ENCODE results near the gene DBN1. TPM values are rescaled to one million over a fixed set of nuclear protein-coding genes. Genes with fewer than 3 reads are reported as not detected.

The DBN1 gene
- total and polyA plus RNA-seq, 2 donors (not counting 3 experiments of a cell fraction or from before 2014, with no cell fraction given) = 198 to 336 TPM

DNA sequence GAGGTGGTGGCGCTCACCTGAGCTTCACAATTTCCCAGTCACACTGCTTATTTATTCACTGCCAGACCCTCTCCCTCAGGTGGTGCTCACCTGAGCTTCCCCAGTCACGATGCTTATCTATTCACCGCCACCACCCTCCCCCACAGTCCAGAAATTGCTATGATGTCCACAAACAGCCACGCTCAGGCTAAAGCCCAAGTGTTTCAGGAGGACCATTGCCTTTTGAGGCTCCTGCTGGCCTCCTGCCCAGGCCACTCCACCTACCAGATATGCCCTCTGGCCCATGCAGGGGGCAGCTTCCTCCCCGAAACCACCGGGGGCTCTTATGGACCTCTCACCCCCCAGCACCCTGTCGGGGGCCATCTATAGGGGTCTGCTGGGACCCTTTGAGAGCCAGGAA, 19.4 kb upstream of the DBN1 start:
- CTCF ChIA-PET = interaction anchor here (0.7 to 5.3 kb wide), 9 partner anchors 9 to 88 kb away, joined by 3 to 58 read pairs (median 4); partner anchors contain the start of gene DDX41
- Histone ChIP-seq H3K9me1 (replicated peaks; ENCODE audit: control insufficient read depth, extremely low read depth, insufficient read depth, low read length) (no peaks in the 10 kb centered on the region), H3K9me3 (replicated peaks; ENCODE audit: control insufficient read depth, insufficient read depth, low read length) (no peaks in the 10 kb centered on the region), H3K27me3 (ENCODE audit: control insufficient read depth in 2 of 2, insufficient read depth in 2 of 2, low read length in 2 of 2) (no peaks in the 10 kb centered on the region), H3K79me2 (ENCODE audit: control insufficient read depth, insufficient read depth, low read length) (peaks cover 46% of the 10 kb centered on the region), H3K9ac (replicated peaks; ENCODE audit: extremely low read depth, insufficient read depth, low read length) (peak overlapping the region; percentile 93), H2AFZ (ENCODE audit: low read depth, low read length) (no peak overlapping the region), H3K4me3 (replicated peaks in 1 of 3; ENCODE audit: insufficient read depth in 1 of 3, low read depth in 1 of 3, low read length in 3 of 3) (no peak overlapping the region), H4K20me1 (replicated peaks; ENCODE audit: control insufficient read depth, extremely low read depth, insufficient read depth, low read length) (no peaks in the 10 kb centered on the region), H3K4me1 (ENCODE audit: control insufficient read depth, extremely low read depth, insufficient read depth, low read length) (peaks cover 50% of the 10 kb centered on the region), H3K27ac (ENCODE audit: insufficient read depth, low read depth, low read length) (peak overlapping the region; percentile 93), H3K4me2 (ENCODE audit: insufficient read depth, low read length) (no peak overlapping the region), H3K36me3 (ENCODE audit: control insufficient read depth in 2 of 2, extremely low read depth in 1 of 2, insufficient read depth in 2 of 2, low read length in 2 of 2) (peaks cover 16 to 30% of the 10 kb centered on the region in 2 experiments)
- DNase-seq (ENCODE audit: low read depth, low spot score) = no peak
- TF ChIP-seq FOS (IDR thresholded peaks at IDR 0.05; ENCODE audit: borderline replicate concordance, insufficient read depth, low read length) = no peak
- peak; percentile 3 for TF ChIP-seq POLR2A (IDR thresholded peaks at IDR 0.05; ENCODE audit: low read depth, low read length)
- TF ChIP-seq GATA2 (IDR thresholded peaks at IDR 0.05; ENCODE audit: insufficient read depth, insufficient read length, low read depth, low read length) = no peak
- no peak for TF ChIP-seq MYC (IDR thresholded peaks at IDR 0.05; ENCODE audit: low read depth, low read length)
- no TSS peak for BruUV-seq (replicated peaks)
- dilution Hi-C loops (cut with MboI; ENCODE audit: extremely low pct_ligation_motif_present, low sequenced_read_pairs) (no loop called here), intact Hi-C loops (cut with micrococcal nuclease) (loop anchor here (10.0 kb wide), 2 partner anchors 622 to 958 kb away; partner anchors contain the start of genes N4BP3 and RNF44)
- POLR2A ChIA-PET = interaction anchor here (1.4 to 1.8 kb wide), 2 partner anchors 14 to 16 kb away, joined by 3 to 10 read pairs; no protein-coding TSS in a partner anchor
- no peak for FAIRE-seq

DNA sequence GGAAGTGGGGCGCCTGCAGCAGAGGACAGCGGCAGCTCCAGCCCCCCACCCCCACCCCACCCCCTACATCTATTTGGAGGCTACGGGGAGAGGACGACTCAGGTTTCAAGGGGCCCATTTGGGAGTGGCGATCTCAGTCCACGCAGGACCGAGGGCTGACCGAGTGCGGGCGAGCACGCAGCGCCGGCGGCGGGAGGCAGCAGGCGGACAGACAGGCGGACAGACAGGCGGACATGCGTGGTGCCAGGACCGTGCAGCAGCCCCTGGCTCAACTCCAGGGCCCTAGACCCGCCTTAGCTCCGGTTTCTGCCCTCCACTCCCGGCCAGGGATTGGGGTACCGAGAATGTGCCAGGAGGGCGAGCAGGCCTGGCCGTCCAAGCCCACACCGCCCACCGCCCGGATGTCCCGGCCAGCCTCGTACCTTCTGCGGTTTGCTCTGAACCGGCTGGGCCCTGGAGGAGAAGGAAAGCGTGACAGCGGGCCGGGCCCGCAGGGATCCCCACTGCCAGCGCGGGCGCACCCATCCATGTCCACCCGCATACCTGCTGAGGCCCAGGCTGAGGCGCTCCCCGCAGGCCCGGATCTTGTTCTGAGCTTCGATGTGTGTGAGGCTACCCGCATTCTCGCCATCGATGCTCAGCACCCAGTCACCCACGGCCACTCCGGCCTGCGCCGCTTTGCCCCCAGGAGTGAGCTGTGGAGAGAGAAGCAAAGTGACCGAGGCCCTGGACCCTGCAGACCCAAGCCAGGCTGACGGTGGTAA, 18.7 kb upstream of the DBN1 start:
- Histone ChIP-seq H3K9me3 (replicated peaks; ENCODE audit: control insufficient read depth, insufficient read depth, low read length) (no peaks in the 10 kb centered on the region), H3K9ac (replicated peaks; ENCODE audit: extremely low read depth, insufficient read depth, low read length) (no peak overlapping the region), H4K20me1 (replicated peaks; ENCODE audit: control insufficient read depth, extremely low read depth, insufficient read depth, low read length) (no peaks in the 10 kb centered on the region), H3K4me1 (ENCODE audit: control insufficient read depth, extremely low read depth, insufficient read depth, low read length) (peaks cover 50% of the 10 kb centered on the region), H2AFZ (ENCODE audit: low read depth, low read length) (no peak overlapping the region), H3K4me2 (ENCODE audit: insufficient read depth, low read length) (no peak overlapping the region), H3K4me3 (replicated peaks in 1 of 3; ENCODE audit: insufficient read depth in 1 of 3, low read depth in 1 of 3, low read length in 3 of 3) (no peak overlapping the region), H3K27me3 (ENCODE audit: control insufficient read depth in 2 of 2, insufficient read depth in 2 of 2, low read length in 2 of 2) (no peaks in the 10 kb centered on the region), H3K27ac (ENCODE audit: insufficient read depth, low read depth, low read length) (peak overlapping the region; percentile 93), H3K36me3 (ENCODE audit: control insufficient read depth in 2 of 2, extremely low read depth in 1 of 2, insufficient read depth in 2 of 2, low read length in 2 of 2) (peaks cover 22 to 37% of the 10 kb centered on the region in 2 experiments), H3K9me1 (replicated peaks; ENCODE audit: control insufficient read depth, extremely low read depth, insufficient read depth, low read length) (no peaks in the 10 kb centered on the region), H3K79me2 (ENCODE audit: control insufficient read depth, insufficient read depth, low read length) (peaks cover 48% of the 10 kb centered on the region)
- TF ChIP-seq GATA2 (IDR thresholded peaks at IDR 0.05; ENCODE audit: insufficient read depth, insufficient read length, low read depth, low read length) = no peak
- TF ChIP-seq, protein P1, sequence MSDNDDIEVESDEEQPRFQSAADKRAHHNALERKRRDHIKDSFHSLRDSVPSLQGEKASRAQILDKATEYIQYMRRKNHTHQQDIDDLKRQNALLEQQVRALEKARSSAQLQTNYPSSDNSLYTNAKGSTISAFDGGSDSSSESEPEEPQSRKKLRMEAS (IDR thresholded peaks at IDR 0.05; ENCODE audit: insufficient read depth, insufficient read length) = no peak
- TF ChIP-seq POLR2A (IDR thresholded peaks at IDR 0.05; ENCODE audit: low read depth, low read length) = no peak
- TF ChIP-seq, protein P2, sequence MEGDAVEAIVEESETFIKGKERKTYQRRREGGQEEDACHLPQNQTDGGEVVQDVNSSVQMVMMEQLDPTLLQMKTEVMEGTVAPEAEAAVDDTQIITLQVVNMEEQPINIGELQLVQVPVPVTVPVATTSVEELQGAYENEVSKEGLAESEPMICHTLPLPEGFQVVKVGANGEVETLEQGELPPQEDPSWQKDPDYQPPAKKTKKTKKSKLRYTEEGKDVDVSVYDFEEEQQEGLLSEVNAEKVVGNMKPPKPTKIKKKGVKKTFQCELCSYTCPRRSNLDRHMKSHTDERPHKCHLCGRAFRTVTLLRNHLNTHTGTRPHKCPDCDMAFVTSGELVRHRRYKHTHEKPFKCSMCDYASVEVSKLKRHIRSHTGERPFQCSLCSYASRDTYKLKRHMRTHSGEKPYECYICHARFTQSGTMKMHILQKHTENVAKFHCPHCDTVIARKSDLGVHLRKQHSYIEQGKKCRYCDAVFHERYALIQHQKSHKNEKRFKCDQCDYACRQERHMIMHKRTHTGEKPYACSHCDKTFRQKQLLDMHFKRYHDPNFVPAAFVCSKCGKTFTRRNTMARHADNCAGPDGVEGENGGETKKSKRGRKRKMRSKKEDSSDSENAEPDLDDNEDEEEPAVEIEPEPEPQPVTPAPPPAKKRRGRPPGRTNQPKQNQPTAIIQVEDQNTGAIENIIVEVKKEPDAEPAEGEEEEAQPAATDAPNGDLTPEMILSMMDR (IDR thresholded peaks at IDR 0.05; ENCODE audit: extremely low read depth in 1 of 2, insufficient read depth in 1 of 2, low read depth in 1 of 2, low read length in 2 of 2) = no peak
- TF ChIP-seq JUN (IDR thresholded peaks at IDR 0.05; ENCODE audit: borderline replicate concordance, insufficient read depth, insufficient read length, low read depth) = no peak
- no peak for TF ChIP-seq EZH2 (IDR thresholded peaks at IDR 0.05; ENCODE audit: borderline replicate concordance, low read depth, low read length, severe bottlenecking)
- no peak for TF ChIP-seq MYC (IDR thresholded peaks at IDR 0.05; ENCODE audit: low read depth, low read length)
- TF ChIP-seq POLR2AphosphoS5 (IDR thresholded peaks at IDR 0.05; ENCODE audit: insufficient read depth, low read depth, low read length) = no peak
- TF ChIP-seq FOS (IDR thresholded peaks at IDR 0.05; ENCODE audit: borderline replicate concordance, insufficient read depth, low read length) = no peak
- no peak for DNase-seq (ENCODE audit: low read depth, low spot score)
- ChIA-PET POLR2A (interaction anchor here (1.4 kb wide), 1 partner anchor 14 kb away, joined by 3 read pairs; no protein-coding TSS in a partner anchor), CTCF (interaction anchor here (0.7 to 5.3 kb wide), 7 partner anchors 10 to 87 kb away, joined by 3 to 58 read pairs (median 4); partner anchors contain the start of gene DDX41)
- BruUV-seq (replicated peaks) = no TSS peak
- FAIRE-seq = no peak
- dilution Hi-C loops (cut with MboI; ENCODE audit: extremely low pct_ligation_motif_present, low sequenced_read_pairs) (no loop called here), intact Hi-C loops (cut with micrococcal nuclease) (loop anchor here (1.0 to 10.0 kb wide), 3 partner anchors 9 to 957 kb away; partner anchors contain the start of genes N4BP3 and RNF44)
